ENCODE measurements around the gene NOTUM.

NOTUM gene

GRCh38 chr17:81914103-81914850 lies 46.7 kb downstream of the NOTUM start:
- TF ChIP-seq CTCF (IDR thresholded peaks at IDR 0.05; ENCODE audit: low read depth, low read length), result no peak
- H3K4me3 ChIP-seq (ENCODE audit: low read depth, low read length), result no peak overlapping the region

- no peak overlapping the region for H3K4me3 ChIP-seq (ENCODE audit: low read depth, low read length)
- TF ChIP-seq CTCF (IDR thresholded peaks at IDR 0.05; ENCODE audit: low read depth, low read length), result no peak
These were observed 47.4 kb downstream of the NOTUM start for GRCh38 chr17:81913394-81914102.

- no peak overlapping the region for H3K4me3 ChIP-seq (ENCODE audit: low read depth, low read length)
- TF ChIP-seq CTCF (IDR thresholded peaks at IDR 0.05; ENCODE audit: low read depth, low read length), result no peak
These were observed 48.3 kb downstream of the NOTUM start for GRCh38 chr17:81912441-81913309.

GRCh38 chr17:81911969-81912368 lies 49.0 kb downstream of the NOTUM start:
- no peak overlapping the region for H3K4me3 ChIP-seq (ENCODE audit: low read depth, low read length)
- TF ChIP-seq CTCF (IDR thresholded peaks at IDR 0.05; ENCODE audit: low read depth, low read length), result no peak

- peak within 1 kb of the TSS; percentile 76 for H3K4me3 ChIP-seq (ENCODE audit: low read depth, low read length)
- no peak for TF ChIP-seq CTCF (IDR thresholded peaks at IDR 0.05; ENCODE audit: low read depth, low read length)
These were observed 49.6 kb downstream of the NOTUM start, which contains the start of gene PCYT2 for GRCh38 chr17:81911277-81911961. Gene PCYT2, minus strand, starts transcription at chr17:81911399. Its CDS starts 44 bp downstream, at chr17:81911355.

GRCh38 chr17:81910840-81911276 lies 50.1 kb downstream of the NOTUM start:
- H3K4me3 ChIP-seq (ENCODE audit: low read depth, low read length), result peak overlapping the region; percentile 76
- TF ChIP-seq CTCF (IDR thresholded peaks at IDR 0.05; ENCODE audit: low read depth, low read length), result no peak
